ENCODE data around the gene SFXN5.

SFXN5 gene

GRCh38 chr2:72926368-72926767 lies 145.1 kb downstream of the SFXN5 start:
- Histone ChIP-seq H3K36me3 (ENCODE audit: insufficient read depth, low read length) (no peaks in the 10 kb centered on the region), H2AFZ (ENCODE audit: low read length) (no peak overlapping the region), H3K4me3 (ENCODE audit: low read depth, low read length, poor library complexity, severe bottlenecking) (no peak overlapping the region), H3K27ac (ENCODE audit: low read depth, low read length, poor library complexity, severe bottlenecking) (no peak overlapping the region), H3K9ac (ENCODE audit: low read length) (no peak overlapping the region), H3K79me2 (ENCODE audit: insufficient read depth, low read length) (no peaks in the 10 kb centered on the region), H3K9me3 (ENCODE audit: low read length) (no peaks in the 10 kb centered on the region), H3K4me2 (ENCODE audit: low read length) (no peak overlapping the region), H3F3A (ENCODE audit: insufficient read depth, low read length) (no peaks in the 10 kb centered on the region), H3K9me2 (ENCODE audit: low read depth, low read length) (no peaks in the 10 kb centered on the region), H3K4me1 (ENCODE audit: insufficient read depth, low read length, severe bottlenecking) (no peaks in the 10 kb centered on the region), H4K20me1 (ENCODE audit: insufficient read depth, low read length) (no peaks in the 10 kb centered on the region), H3K27me3 (ENCODE audit: insufficient read depth, low read length) (no peaks in the 10 kb centered on the region)
- no peak for TF ChIP-seq EZH2 (IDR thresholded peaks at IDR 0.05; ENCODE audit: borderline replicate concordance, low read length)
- TF ChIP-seq, protein P1, sequence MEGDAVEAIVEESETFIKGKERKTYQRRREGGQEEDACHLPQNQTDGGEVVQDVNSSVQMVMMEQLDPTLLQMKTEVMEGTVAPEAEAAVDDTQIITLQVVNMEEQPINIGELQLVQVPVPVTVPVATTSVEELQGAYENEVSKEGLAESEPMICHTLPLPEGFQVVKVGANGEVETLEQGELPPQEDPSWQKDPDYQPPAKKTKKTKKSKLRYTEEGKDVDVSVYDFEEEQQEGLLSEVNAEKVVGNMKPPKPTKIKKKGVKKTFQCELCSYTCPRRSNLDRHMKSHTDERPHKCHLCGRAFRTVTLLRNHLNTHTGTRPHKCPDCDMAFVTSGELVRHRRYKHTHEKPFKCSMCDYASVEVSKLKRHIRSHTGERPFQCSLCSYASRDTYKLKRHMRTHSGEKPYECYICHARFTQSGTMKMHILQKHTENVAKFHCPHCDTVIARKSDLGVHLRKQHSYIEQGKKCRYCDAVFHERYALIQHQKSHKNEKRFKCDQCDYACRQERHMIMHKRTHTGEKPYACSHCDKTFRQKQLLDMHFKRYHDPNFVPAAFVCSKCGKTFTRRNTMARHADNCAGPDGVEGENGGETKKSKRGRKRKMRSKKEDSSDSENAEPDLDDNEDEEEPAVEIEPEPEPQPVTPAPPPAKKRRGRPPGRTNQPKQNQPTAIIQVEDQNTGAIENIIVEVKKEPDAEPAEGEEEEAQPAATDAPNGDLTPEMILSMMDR (IDR thresholded peaks at IDR 0.05; ENCODE audit: low read length), result no peak

GRCh38 chr2:72925328-72925943 lies 146.1 kb downstream of the SFXN5 start:
- Histone ChIP-seq H3K27me3 (ENCODE audit: insufficient read depth, low read length) (no peaks in the 10 kb centered on the region), H3K79me2 (ENCODE audit: insufficient read depth, low read length) (no peaks in the 10 kb centered on the region), H3K9me2 (ENCODE audit: low read depth, low read length) (no peaks in the 10 kb centered on the region), H3K4me1 (ENCODE audit: insufficient read depth, low read length, severe bottlenecking) (no peaks in the 10 kb centered on the region), H3K4me3 (ENCODE audit: low read depth, low read length, poor library complexity, severe bottlenecking) (no peak overlapping the region), H4K20me1 (ENCODE audit: insufficient read depth, low read length) (no peaks in the 10 kb centered on the region), H3K9ac (ENCODE audit: low read length) (no peak overlapping the region), H3F3A (ENCODE audit: insufficient read depth, low read length) (no peaks in the 10 kb centered on the region), H3K27ac (ENCODE audit: low read depth, low read length, poor library complexity, severe bottlenecking) (no peak overlapping the region), H3K4me2 (ENCODE audit: low read length) (no peak overlapping the region), H2AFZ (ENCODE audit: low read length) (no peak overlapping the region), H3K36me3 (ENCODE audit: insufficient read depth, low read length) (no peaks in the 10 kb centered on the region), H3K9me3 (ENCODE audit: low read length) (no peaks in the 10 kb centered on the region)
- no peak for TF ChIP-seq EZH2 (IDR thresholded peaks at IDR 0.05; ENCODE audit: borderline replicate concordance, low read length)
- TF ChIP-seq, protein P1 (IDR thresholded peaks at IDR 0.05; ENCODE audit: low read length), result no peak

DNA sequence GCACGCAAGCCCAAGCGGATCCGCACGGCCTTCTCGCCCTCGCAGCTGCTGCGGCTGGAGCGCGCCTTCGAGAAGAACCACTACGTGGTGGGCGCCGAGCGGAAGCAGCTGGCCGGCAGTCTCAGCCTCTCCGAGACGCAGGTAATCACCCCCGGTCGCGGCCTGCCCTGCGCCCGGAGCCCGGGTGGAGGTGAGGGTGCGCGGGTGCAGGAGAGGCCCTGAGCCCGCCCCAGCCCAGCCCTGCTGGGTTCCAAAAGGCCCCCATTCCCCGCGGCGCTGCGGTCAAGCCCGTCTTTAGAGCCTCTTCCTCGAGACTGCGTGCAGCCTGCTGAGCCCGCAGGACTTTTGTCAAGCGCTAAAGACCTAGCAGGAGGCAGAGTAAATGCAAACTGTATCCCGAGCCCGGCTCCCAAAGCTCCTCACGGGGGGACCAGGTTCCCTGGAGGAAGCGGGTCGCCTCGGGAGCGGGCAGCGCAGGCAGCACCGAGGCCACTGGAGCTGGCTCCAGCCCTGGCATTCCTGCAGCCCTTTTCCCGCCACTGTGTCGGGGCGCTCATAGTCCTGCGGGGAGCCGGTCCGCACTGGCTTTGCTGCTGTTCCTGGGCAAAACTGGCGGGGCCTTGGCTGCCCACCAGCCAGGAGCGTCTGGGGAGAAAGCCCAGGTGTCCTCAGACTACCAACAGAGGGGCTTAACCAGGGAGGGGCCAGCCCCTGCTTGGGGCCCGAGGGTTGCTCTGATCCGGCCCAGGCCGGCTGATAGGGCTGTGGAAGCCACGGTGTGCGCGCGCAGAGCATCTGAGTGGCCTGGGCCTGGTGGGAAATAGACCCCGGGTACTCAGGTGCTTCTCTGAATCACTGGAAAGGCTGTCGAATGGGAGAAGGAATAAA lies 146.9 kb downstream of the SFXN5 start:
- no peak overlapping the region for H3K9ac ChIP-seq (ENCODE audit: low read length)

More for the DNA sequence above, 146.9 kb downstream of the SFXN5 start:
- Histone ChIP-seq H3K4me2 (ENCODE audit: low read length) (no peak overlapping the region), H4K20me1 (ENCODE audit: insufficient read depth, low read length) (no peaks in the 10 kb centered on the region), H3K79me2 (ENCODE audit: insufficient read depth, low read length) (no peaks in the 10 kb centered on the region), H3K27ac (ENCODE audit: low read depth, low read length, poor library complexity, severe bottlenecking) (no peak overlapping the region), H3K4me3 (ENCODE audit: low read depth, low read length, poor library complexity, severe bottlenecking) (no peak overlapping the region), H3K27me3 (ENCODE audit: insufficient read depth, low read length) (no peaks in the 10 kb centered on the region), H2AFZ (ENCODE audit: low read length) (no peak overlapping the region), H3K9me3 (ENCODE audit: low read length) (no peaks in the 10 kb centered on the region), H3F3A (ENCODE audit: insufficient read depth, low read length) (no peaks in the 10 kb centered on the region), H3K9me2 (ENCODE audit: low read depth, low read length) (no peaks in the 10 kb centered on the region), H3K36me3 (ENCODE audit: insufficient read depth, low read length) (no peaks in the 10 kb centered on the region), H3K4me1 (ENCODE audit: insufficient read depth, low read length, severe bottlenecking) (no peaks in the 10 kb centered on the region)
- TF ChIP-seq, protein P1 (IDR thresholded peaks at IDR 0.05; ENCODE audit: low read length), result no peak
- TF ChIP-seq EZH2 (IDR thresholded peaks at IDR 0.05; ENCODE audit: borderline replicate concordance, low read length), result no peak
